Neuronal stem cell (in vitro differentiated cells): ENCODE measurements around the gene MTMR1.

Source experiments
- DNase-seq: peaks from one replicate; pipeline ENCODE4 v3.0.0-alpha.2; 2013; ENCODE audit warnings: low spot score
- H2AFZ ChIP-seq: one replicate; pipeline ENCODE4 v1.6.1; 2013; ENCODE audit warnings: mild to moderate bottlenecking, low read length, inconsistent platforms
- H2AK5ac ChIP-seq: 2 replicates; pipeline ENCODE4 v1.6.1; 2013; ENCODE audit warnings: low read depth, mild to moderate bottlenecking, inconsistent platforms, low read length, moderate library complexity, mixed read lengths
- H2BK120ac ChIP-seq: 2 replicates; pipeline ENCODE4 v1.6.1; 2013; ENCODE audit warnings: low read depth, mild to moderate bottlenecking, inconsistent platforms, low read length, moderate library complexity, mixed read lengths
- H2BK12ac ChIP-seq: one replicate; pipeline ENCODE4 v1.6.1; 2013; ENCODE audit warnings: low read length, inconsistent platforms
- H2BK15ac ChIP-seq: 2 replicates; pipeline ENCODE4 v1.6.1; 2013; ENCODE audit warnings: mild to moderate bottlenecking, low read length, inconsistent platforms, mixed read lengths
- H2BK5ac ChIP-seq: one replicate; pipeline ENCODE4 v1.6.1; 2013; ENCODE audit warnings: inconsistent platforms, mild to moderate bottlenecking, low read length, moderate library complexity
- H3K14ac ChIP-seq: one replicate; pipeline ENCODE4 v1.6.1; 2013; ENCODE audit warnings: low read length, inconsistent platforms
- H3K18ac ChIP-seq: 2 replicates; pipeline ENCODE4 v1.6.1; 2013; ENCODE audit warnings: low read length, inconsistent platforms
- H3K23ac ChIP-seq: 2 replicates; pipeline ENCODE4 v1.6.1; 2013; ENCODE audit warnings: low read depth, mild to moderate bottlenecking, mixed read lengths, low read length, inconsistent platforms; ENCODE audit not compliant: poor library complexity
- H3K27ac ChIP-seq: replicated peaks from 3 replicates; pipeline ENCODE4 v1.5.1; 2013; ENCODE audit warnings: low read length, inconsistent platforms
- H3K27me3 ChIP-seq, 3 experiments: 2 replicates each; pipeline ENCODE4 v1.6.1; 2013; ENCODE audit warnings: low read length in 3 of 3, mild to moderate bottlenecking in 2 of 3, inconsistent platforms in 1 of 3, low read depth in 1 of 3, mixed read lengths in 1 of 3, moderate library complexity in 1 of 3; ENCODE audit not compliant: control insufficient read depth in 3 of 3, insufficient read depth in 3 of 3
- H3K36me3 ChIP-seq, 2 donors: replicated peaks in 1 of 2; 2 replicates each; pipeline ENCODE4 v1.6.1; 2013; ENCODE audit warnings: low read length in 2 of 2; ENCODE audit not compliant: control insufficient read depth in 2 of 2, insufficient read depth in 2 of 2
- H3K4ac ChIP-seq: 2 replicates; pipeline ENCODE4 v1.6.1; 2013; ENCODE audit warnings: inconsistent platforms, mild to moderate bottlenecking, low read length, moderate library complexity
- H3K4me1 ChIP-seq, 2 donors: 1 replicate in 1 of 2; 2 replicates in 1 of 2; pipeline ENCODE4 v1.6.1; 2013; ENCODE audit warnings: low read length in 2 of 2, low read depth in 1 of 2; ENCODE audit not compliant: control insufficient read depth in 2 of 2, insufficient read depth in 1 of 2
- H3K4me2 ChIP-seq: one replicate; pipeline ENCODE4 v1.6.1; 2013; ENCODE audit warnings: mild to moderate bottlenecking, low read length, inconsistent platforms; ENCODE audit not compliant: insufficient read depth, poor library complexity, severe bottlenecking
- H3K4me3 ChIP-seq, 2 donors: 2 replicates each; pipeline ENCODE4 v1.5.1; 2013; ENCODE audit warnings: low read length in 2 of 2, mild to moderate bottlenecking in 2 of 2, inconsistent platforms in 1 of 2, moderate library complexity in 1 of 2
- H3K79me1 ChIP-seq: one replicate; pipeline ENCODE4 v1.6.1; 2013; ENCODE audit warnings: low read depth, mild to moderate bottlenecking, inconsistent platforms, low read length, moderate library complexity
- H3K9ac ChIP-seq: one replicate; pipeline ENCODE4 v1.6.1; 2013; ENCODE audit warnings: mild to moderate bottlenecking, low read depth, low read length, inconsistent platforms; ENCODE audit not compliant: poor library complexity
- H3K9me3 ChIP-seq, 2 donors: replicated peaks in 1 of 2; 2 replicates each; pipeline versions ENCODE3 to v1.6.1; 2013; ENCODE audit warnings: low read length in 2 of 2, mild to moderate bottlenecking in 2 of 2, inconsistent platforms in 1 of 2, low read depth in 1 of 2, mixed read lengths in 1 of 2, moderate library complexity in 1 of 2; ENCODE audit not compliant: control insufficient read depth in 2 of 2, insufficient read depth in 1 of 2
- H4K8ac ChIP-seq: one replicate; pipeline ENCODE4 v1.6.1; 2013; ENCODE audit warnings: low read depth, mild to moderate bottlenecking, inconsistent platforms, low read length, moderate library complexity
- H4K91ac ChIP-seq: one replicate; pipeline ENCODE4 v1.6.1; 2013; ENCODE audit warnings: low read length, low read depth, mild to moderate bottlenecking, inconsistent platforms; ENCODE audit not compliant: poor library complexity
- WGBS, 2 donors: extraction: QIAGEN DNeasy Blood & Tissue Kit; methylation state at CpG; one replicate each; pipeline ENCODE4 v1.1.7; 2013; ENCODE audit warnings: missing lambda C conversion rate in 2 of 2, mixed read lengths in 1 of 2; ENCODE audit not compliant: insufficient read length in 2 of 2, insufficient replicate concordance in 1 of 2; ENCODE audit errors: extremely low coverage in 2 of 2; 5-methylcytosine and 5-hydroxymethylcytosine counted together

Gene MTMR1

GRCh38 chrX:150769408-150769807 is 76.2 kb downstream of the MTMR1 start:
- no peak overlapping the region for H2BK5ac ChIP-seq
- H3K4me2 ChIP-seq = no peak overlapping the region
- H3K27me3 ChIP-seq = peaks cover 0 to under 1% (median 0%) of the 10 kb centered on the region in 3 experiments
- H3K23ac ChIP-seq = no peak overlapping the region
- H2BK120ac ChIP-seq = no peak overlapping the region
- H3K14ac ChIP-seq = no peak overlapping the region
- H3K79me1 ChIP-seq = no peaks in the 10 kb centered on the region
- no peak overlapping the region for H3K18ac ChIP-seq
- no peak for DNase-seq
- H3K4me3 ChIP-seq = no peak overlapping the region
- no peaks in the 10 kb centered on the region for H3K4me1 ChIP-seq
- no peak overlapping the region for H2BK15ac ChIP-seq
- H4K91ac ChIP-seq = no peak overlapping the region
- no peaks in the 10 kb centered on the region for H3K9me3 ChIP-seq
- no peak overlapping the region for H3K27ac ChIP-seq
- H3K4ac ChIP-seq = no peak overlapping the region
- H3K36me3 ChIP-seq = peaks cover 0 to 9% of the 10 kb centered on the region in 2 donors
- H2AFZ ChIP-seq = no peak overlapping the region
- H4K8ac ChIP-seq = no peak overlapping the region
- no peak overlapping the region for H3K9ac ChIP-seq
- no CpG with 5 or more reads among the region's 13 CpGs for WGBS, 2 donors
- H2AK5ac ChIP-seq = no peak overlapping the region
- H2BK12ac ChIP-seq = no peak overlapping the region

GRCh38 chrX:150770623-150771022 is 77.4 kb downstream of the MTMR1 start:
- H3K23ac ChIP-seq = no peak overlapping the region
- no peak overlapping the region for H2AK5ac ChIP-seq
- no peak overlapping the region for H2BK12ac ChIP-seq
- H2BK120ac ChIP-seq = no peak overlapping the region
- H2BK5ac ChIP-seq = no peak overlapping the region
- H4K8ac ChIP-seq = no peak overlapping the region
- H4K91ac ChIP-seq = no peak overlapping the region
- no peak overlapping the region for H2AFZ ChIP-seq
- no CpG with 5 or more reads among the region's 17 CpGs for WGBS, 2 donors
- no peak overlapping the region for H3K9ac ChIP-seq
- H3K4me2 ChIP-seq = no peak overlapping the region
- no peaks in the 10 kb centered on the region for H3K9me3 ChIP-seq
- no peaks in the 10 kb centered on the region for H3K4me1 ChIP-seq
- peaks cover 0 to 5% of the 10 kb centered on the region in 2 donors for H3K36me3 ChIP-seq
- no peak overlapping the region for H3K18ac ChIP-seq
- no peak overlapping the region for H2BK15ac ChIP-seq
- no peaks in the 10 kb centered on the region for H3K79me1 ChIP-seq
- no peaks in the 10 kb centered on the region for H3K27me3 ChIP-seq
- no peak overlapping the region for H3K14ac ChIP-seq
- H3K4me3 ChIP-seq = no peak overlapping the region
- no peak for DNase-seq
- H3K4ac ChIP-seq = no peak overlapping the region
- H3K27ac ChIP-seq = no peak overlapping the region

GRCh38 chrX:150771116-150771515 is 77.9 kb downstream of the MTMR1 start:
- Histone ChIP-seq H2BK5ac (peak overlapping the region; percentile 24), H4K91ac (no peak overlapping the region), H2BK12ac (no peak overlapping the region), H3K14ac (no peak overlapping the region), H3K4me3 (no peak overlapping the region), H3K36me3 (peaks cover 0 to 5% of the 10 kb centered on the region in 2 donors), H3K4me1 (no peaks in the 10 kb centered on the region), H3K79me1 (no peaks in the 10 kb centered on the region), H3K27me3 (no peaks in the 10 kb centered on the region), H3K27ac (no peak overlapping the region), H3K9me3 (no peaks in the 10 kb centered on the region), H3K23ac (no peak overlapping the region), H3K4ac (no peak overlapping the region), H2BK120ac (no peak overlapping the region), H3K18ac (no peak overlapping the region), H2BK15ac (no peak overlapping the region), H3K9ac (no peak overlapping the region), H4K8ac (no peak overlapping the region), H2AK5ac (no peak overlapping the region), H3K4me2 (no peak overlapping the region), H2AFZ (no peak overlapping the region)
- DNase-seq = no peak
- no CpG with 5 or more reads among the region's 16 CpGs for WGBS, 2 donors

GRCh38 chrX:150772150-150772970 is 79.2 kb downstream of the MTMR1 start:
- H3K4me2 ChIP-seq = no peak overlapping the region
- no peak overlapping the region for H3K14ac ChIP-seq
- H3K4me3 ChIP-seq = no peak overlapping the region
- no peak overlapping the region for H2AFZ ChIP-seq
- H3K27ac ChIP-seq = no peak overlapping the region
- H3K18ac ChIP-seq = no peak overlapping the region
- H3K9ac ChIP-seq = no peak overlapping the region
- no peak overlapping the region for H3K23ac ChIP-seq
- H3K9me3 ChIP-seq = no peaks in the 10 kb centered on the region
- DNase-seq = peak; percentile 61
- H2AK5ac ChIP-seq = no peak overlapping the region
- no peak overlapping the region for H2BK12ac ChIP-seq
- no peak overlapping the region for H2BK5ac ChIP-seq
- H2BK120ac ChIP-seq = no peak overlapping the region
- H3K36me3 ChIP-seq = peaks cover 0 to 4% of the 10 kb centered on the region in 2 donors
- no peak overlapping the region for H4K8ac ChIP-seq
- WGBS, 2 donors = no CpG with 5 or more reads among the region's 26 CpGs
- H4K91ac ChIP-seq = no peak overlapping the region
- H3K27me3 ChIP-seq = no peaks in the 10 kb centered on the region
- H2BK15ac ChIP-seq = no peak overlapping the region
- no peaks in the 10 kb centered on the region for H3K79me1 ChIP-seq
- H3K4ac ChIP-seq = no peak overlapping the region
- no peaks in the 10 kb centered on the region for H3K4me1 ChIP-seq
